ENCODE data around the gene ERI3.

The ERI3 gene

GRCh38 chr1:44377925-44378784 lies 23.1 kb upstream of the ERI3 start:
- peak; percentile 62 for DNase-seq (ENCODE audit: low read depth)
- H3K4me3 ChIP-seq (ENCODE audit: low read length): no peak overlapping the region
- TF ChIP-seq, protein P1, sequence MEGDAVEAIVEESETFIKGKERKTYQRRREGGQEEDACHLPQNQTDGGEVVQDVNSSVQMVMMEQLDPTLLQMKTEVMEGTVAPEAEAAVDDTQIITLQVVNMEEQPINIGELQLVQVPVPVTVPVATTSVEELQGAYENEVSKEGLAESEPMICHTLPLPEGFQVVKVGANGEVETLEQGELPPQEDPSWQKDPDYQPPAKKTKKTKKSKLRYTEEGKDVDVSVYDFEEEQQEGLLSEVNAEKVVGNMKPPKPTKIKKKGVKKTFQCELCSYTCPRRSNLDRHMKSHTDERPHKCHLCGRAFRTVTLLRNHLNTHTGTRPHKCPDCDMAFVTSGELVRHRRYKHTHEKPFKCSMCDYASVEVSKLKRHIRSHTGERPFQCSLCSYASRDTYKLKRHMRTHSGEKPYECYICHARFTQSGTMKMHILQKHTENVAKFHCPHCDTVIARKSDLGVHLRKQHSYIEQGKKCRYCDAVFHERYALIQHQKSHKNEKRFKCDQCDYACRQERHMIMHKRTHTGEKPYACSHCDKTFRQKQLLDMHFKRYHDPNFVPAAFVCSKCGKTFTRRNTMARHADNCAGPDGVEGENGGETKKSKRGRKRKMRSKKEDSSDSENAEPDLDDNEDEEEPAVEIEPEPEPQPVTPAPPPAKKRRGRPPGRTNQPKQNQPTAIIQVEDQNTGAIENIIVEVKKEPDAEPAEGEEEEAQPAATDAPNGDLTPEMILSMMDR (IDR thresholded peaks at IDR 0.05; ENCODE audit: insufficient read depth, low read depth, low read length, missing control alignments): peak; percentile 73

GRCh38 chr1:44375547-44375946 lies 20.5 kb upstream of the ERI3 start:
- no peak overlapping the region for H3K4me3 ChIP-seq (ENCODE audit: low read length)
- TF ChIP-seq, protein P1 (IDR thresholded peaks at IDR 0.05; ENCODE audit: insufficient read depth, low read depth, low read length, missing control alignments): no peak
- no peak for DNase-seq (ENCODE audit: low read depth)

DNA sequence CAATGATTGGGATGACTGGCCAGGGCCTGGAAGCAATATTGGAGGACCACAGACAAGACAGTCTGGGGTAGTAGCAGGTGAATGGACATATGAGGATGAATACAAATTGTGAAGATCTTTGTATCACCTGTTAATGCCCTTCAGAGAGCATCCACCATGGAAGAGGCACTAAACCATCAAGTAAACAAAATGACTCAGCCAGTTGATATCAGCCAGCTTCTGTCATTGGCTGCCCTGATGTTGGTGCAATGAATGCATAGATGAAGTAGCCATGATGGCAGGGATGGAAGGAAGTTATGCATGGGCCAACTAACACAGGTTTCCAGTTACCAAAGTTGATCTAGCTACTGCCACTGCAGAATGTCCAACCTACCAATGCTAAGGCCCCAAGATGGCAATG lies 16.1 kb upstream of the ERI3 start:
- no peak for DNase-seq (ENCODE audit: low read depth)
- TF ChIP-seq, protein P1 (IDR thresholded peaks at IDR 0.05; ENCODE audit: insufficient read depth, low read depth, low read length, missing control alignments): no peak
- no peak overlapping the region for H3K4me3 ChIP-seq (ENCODE audit: low read length)

- DNase-seq (ENCODE audit: low read depth): no peak
- TF ChIP-seq, protein P1 (IDR thresholded peaks at IDR 0.05; ENCODE audit: insufficient read depth, low read depth, low read length, missing control alignments): no peak
- H3K4me3 ChIP-seq (ENCODE audit: low read length): no peak overlapping the region
These were observed 13.6 kb upstream of the ERI3 start for GRCh38 chr1:44368471-44369151.

DNA sequence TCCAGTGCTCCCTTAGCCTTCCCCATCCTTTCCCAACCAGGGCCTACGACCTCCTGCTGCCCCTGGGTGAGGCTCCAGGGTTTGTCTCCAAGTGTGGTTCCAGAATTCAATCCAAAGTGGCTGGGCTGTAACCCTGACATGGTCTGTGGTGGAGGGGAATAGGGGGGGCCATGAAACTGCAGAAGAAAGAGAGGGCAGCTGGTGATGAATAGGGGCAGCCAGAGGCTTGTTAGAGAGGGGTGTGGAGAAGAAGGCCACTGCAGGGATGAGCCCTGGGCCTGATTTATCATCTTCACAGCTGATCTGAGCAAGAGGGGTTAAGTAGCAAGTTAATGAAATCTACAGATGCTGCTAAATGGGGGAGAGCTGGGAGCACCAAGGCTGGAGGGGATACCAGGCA lies 12.9 kb upstream of the ERI3 start:
- no peak for DNase-seq (ENCODE audit: low read depth)
- no peak overlapping the region for H3K4me3 ChIP-seq (ENCODE audit: low read length)
- TF ChIP-seq, protein P1 (IDR thresholded peaks at IDR 0.05; ENCODE audit: insufficient read depth, low read depth, low read length, missing control alignments): no peak

DNA sequence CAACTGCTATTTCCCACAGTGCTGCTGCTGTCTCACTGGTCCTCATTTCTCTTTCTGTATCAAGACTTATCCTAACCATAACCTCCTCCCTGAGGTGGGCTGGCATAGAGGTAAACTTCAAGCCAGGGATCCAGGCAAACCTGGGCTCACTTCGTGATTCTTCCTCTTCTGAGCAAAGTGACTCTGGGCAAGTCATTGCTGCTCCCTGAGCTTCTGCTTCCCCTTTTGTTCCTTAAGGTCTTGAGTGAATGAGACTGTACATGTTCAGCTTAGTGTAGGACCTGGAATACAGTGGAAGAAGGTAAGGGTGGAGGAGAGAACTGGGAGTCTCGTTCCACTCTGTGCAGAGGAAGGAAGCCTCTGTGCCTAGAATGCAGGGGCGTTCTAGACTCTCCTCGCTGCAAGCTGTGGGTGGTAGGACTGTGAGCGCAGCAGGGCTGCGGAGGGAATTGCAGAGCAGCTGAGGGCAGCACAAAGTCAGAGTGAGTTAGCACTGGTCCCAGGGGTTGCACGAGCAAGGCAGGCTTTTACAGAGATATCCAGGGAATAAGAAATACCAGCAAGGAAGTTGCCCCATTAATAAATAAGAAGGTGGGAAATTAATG lies 11.4 kb upstream of the ERI3 start:
- TF ChIP-seq, protein P1 (IDR thresholded peaks at IDR 0.05; ENCODE audit: insufficient read depth, low read depth, low read length, missing control alignments): no peak
- DNase-seq (ENCODE audit: low read depth): no peak
- H3K4me3 ChIP-seq (ENCODE audit: low read length): no peak overlapping the region
